ENCODE data around the gene CHRND.

Gene CHRND

GRCh38 chr2:232487385-232488096 lies 38.4 kb upstream of the CHRND start, which contains the start of gene ECEL1:
Gene ECEL1, minus strand, starts transcription at chr2:232487834. Its CDS starts 1,181 bp downstream, at chr2:232486653.
- DNase-seq (ENCODE audit: low spot score), result no peak

- DNase-seq (ENCODE audit: low spot score), result no peak
Observed at GRCh38 chr2:232488097-232488711, 37.8 kb upstream of the CHRND start.

GRCh38 chr2:232488721-232489300 lies 37.1 kb upstream of the CHRND start:
- DNase-seq (ENCODE audit: low spot score), result no peak

GRCh38 chr2:232489516-232490220 lies 36.3 kb upstream of the CHRND start:
- no peak for DNase-seq (ENCODE audit: low spot score)

GRCh38 chr2:232490221-232491138 lies 35.5 kb upstream of the CHRND start:
- DNase-seq (ENCODE audit: low spot score), result no peak

GRCh38 chr2:232491139-232491780 lies 34.7 kb upstream of the CHRND start:
- no peak for DNase-seq (ENCODE audit: low spot score)

DNA sequence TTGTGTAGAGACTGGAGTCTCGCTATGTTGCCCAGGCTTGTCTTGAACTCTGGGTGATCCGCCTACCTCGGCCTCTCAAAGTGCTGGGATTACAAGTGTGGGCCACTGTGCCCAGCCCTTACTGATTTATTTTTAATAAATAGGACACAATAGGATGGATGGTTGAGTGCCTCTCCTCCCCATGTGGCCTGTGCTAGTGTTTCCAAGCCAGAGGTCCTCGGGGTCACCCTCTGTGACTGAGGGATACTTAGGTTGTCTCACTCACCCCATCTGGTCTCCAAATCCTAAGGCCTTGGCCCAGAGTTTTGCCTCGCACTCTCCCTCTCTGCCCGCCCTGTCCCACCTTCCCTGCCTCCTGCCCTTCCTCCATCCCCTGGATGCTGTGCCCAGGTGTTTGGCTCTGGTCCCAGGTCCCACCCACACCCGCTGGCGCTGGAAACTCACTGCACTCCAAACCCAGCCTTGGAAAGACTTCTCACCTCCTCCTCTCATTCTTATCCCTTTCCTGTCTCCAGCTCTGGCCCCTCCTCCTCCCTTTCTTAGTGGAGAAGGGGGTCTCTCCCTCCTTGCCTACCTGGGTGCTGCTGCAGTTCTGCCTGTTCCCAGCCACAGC lies 33.6 kb upstream of the CHRND start:
- DNase-seq (ENCODE audit: low spot score), result no peak

GRCh38 chr2:232492963-232493700 lies 32.8 kb upstream of the CHRND start:
- no peak for DNase-seq (ENCODE audit: low spot score)

DNA sequence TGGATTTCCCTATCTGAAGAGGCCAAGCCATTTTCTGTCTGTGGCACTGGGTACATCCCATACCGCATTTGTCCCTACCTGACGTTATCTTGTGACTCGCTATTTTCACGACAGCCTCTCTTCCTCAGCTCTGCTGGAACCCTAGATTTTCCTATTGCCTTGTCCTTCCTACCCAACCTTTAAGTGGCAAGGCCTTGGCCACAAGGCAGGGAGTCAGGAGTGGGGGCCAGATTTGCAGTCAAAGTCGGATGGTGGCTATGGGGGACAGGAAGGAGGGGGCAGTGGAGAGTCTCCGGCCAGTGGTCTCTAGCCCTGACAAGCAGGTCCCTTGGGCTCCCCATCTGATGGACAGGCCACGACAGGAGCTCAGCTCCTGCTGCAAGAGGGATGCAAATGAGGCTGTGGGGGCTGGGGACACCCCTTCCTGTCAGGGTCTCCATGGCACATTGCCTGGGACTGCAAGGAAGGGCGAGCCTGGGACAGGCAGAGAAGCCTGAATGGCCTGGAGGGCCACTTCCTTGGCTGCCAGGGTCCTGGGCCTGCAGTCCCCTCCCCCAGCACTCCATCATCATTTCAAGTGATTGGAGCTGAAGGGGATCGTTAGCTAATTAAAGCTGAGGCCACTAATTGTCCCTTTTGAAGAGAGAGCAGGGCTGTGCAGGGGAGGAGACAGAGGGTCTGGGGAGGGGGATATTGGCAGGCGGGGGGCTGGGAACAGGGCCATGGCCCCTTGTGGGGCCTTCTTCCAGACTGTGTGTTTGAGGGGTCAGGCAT lies 32.1 kb upstream of the CHRND start:
- DNase-seq (ENCODE audit: low spot score), result no peak

- no peak for DNase-seq (ENCODE audit: low spot score)
Observed at GRCh38 chr2:232494542-232494941, 31.4 kb upstream of the CHRND start.

- no peak for DNase-seq (ENCODE audit: low spot score)
Observed at GRCh38 chr2:232495292-232495691, 30.7 kb upstream of the CHRND start.

GRCh38 chr2:232496501-232497270 lies 29.3 kb upstream of the CHRND start:
- DNase-seq (ENCODE audit: low spot score), result no peak

- no peak for DNase-seq (ENCODE audit: low spot score)
Observed at GRCh38 chr2:232497348-232497747, 28.6 kb upstream of the CHRND start.

DNA sequence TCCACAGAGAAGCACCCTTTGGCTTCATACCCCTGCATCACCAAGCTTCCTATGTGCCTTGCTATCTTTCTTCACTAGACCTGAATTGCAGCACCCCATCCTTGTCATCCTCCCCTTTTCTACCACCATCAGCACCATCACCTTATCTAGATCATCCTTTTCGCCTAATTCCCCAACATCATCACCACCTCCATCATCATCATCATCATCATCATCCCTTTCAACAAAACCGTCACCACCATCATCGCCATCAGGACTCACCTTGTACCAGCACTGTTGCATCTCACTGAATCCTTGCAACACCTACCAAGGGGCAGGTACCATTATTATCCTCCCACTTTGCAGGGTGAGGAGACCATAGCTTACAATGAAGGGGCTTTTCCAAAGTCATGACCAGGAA lies 27.5 kb upstream of the CHRND start:
- DNase-seq (ENCODE audit: low spot score), result no peak

DNA sequence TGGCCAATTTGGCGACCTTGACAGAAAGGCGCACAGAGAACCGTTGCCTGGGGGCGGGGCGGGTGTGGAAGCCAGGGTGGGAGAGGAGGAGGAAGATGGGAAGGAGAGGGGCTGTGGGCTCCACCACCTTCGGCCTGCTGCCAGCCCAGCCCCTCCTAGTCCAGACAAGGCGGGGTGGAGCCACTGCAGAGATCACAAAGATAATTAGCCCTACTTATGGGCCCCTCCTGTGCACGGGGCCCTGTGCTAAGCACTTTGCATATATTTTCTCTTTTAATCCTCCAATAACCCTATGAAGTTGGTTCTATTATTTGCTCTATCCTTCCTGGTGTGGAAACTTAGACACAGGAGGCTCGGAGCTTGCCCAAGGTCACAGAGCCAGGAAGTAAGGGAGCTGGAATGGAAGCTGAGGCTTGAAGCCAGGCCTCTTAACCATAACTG lies 24.6 kb upstream of the CHRND start:
- no peak for DNase-seq (ENCODE audit: low spot score)

DNA sequence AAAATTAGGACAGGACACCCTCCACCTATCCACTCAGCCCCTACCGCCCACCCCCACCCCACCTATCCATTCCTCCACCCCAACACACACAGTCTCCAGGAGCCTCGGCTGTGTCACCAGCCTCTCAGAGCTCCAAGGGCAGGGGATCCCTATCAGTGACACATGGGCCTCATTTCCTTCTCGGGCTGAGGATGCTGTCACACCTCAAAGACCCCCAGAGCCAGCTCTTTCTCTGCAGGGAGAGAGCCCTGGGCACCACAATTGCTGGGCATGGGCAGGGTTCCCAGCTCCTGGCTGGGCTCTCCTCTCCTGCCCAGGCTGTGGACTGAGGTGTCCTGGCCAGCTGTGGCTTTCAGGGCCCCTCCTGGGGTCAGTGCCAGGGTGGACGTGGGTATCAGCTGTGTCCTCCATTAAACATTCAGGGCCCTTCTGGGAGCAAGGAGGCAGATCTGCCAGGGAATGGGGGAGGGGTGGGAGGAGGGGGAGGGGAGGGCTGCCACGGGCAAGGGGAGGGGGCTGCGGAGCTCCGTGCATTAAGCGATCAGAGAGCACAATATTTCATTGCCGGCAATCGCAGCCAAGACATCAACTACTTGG lies 24.1 kb upstream of the CHRND start:
- DNase-seq (ENCODE audit: low spot score), result no peak

- no peak for DNase-seq (ENCODE audit: low spot score)
Observed at GRCh38 chr2:232502511-232502910, 23.4 kb upstream of the CHRND start.

All from hematopoietic multipotent progenitor cell treated with erythropoietin and hydrocortisone succinate and interleukin-3 and kit ligand, for 15 days (in vitro differentiated cells).